HUES64 (cell line): ENCODE measurements around the gene GSPT1.

Experiments
- H3K27ac ChIP-seq: 2 replicates; pipeline ENCODE4 v1.7.0; 2013; ENCODE audit warnings: low read depth, low read length, inconsistent platforms
- H3K27me3 ChIP-seq: 2 replicates; pipeline ENCODE4 v1.6.1; 2013; ENCODE audit warnings: mild to moderate bottlenecking, low read length; ENCODE audit not compliant: insufficient read depth
- H3K36me3 ChIP-seq: 2 replicates; pipeline ENCODE4 v1.6.1; 2013; ENCODE audit warnings: mild to moderate bottlenecking, low read length; ENCODE audit not compliant: insufficient read depth
- H3K4me1 ChIP-seq: 2 replicates; pipeline ENCODE4 v1.6.1; 2013; ENCODE audit warnings: mild to moderate bottlenecking, low read length, moderate library complexity; ENCODE audit not compliant: insufficient read depth
- H3K4me3 ChIP-seq: 2 replicates; pipeline ENCODE4 v1.5.1; 2013; ENCODE audit warnings: mild to moderate bottlenecking, low read length, moderate library complexity
- H3K9ac ChIP-seq: 2 replicates; pipeline ENCODE4 v1.6.1; 2013; ENCODE audit warnings: mild to moderate bottlenecking, low read depth, low read length
- H3K9me3 ChIP-seq: 2 replicates; pipeline ENCODE4 v1.6.1; 2013; ENCODE audit warnings: low read depth, low read length; ENCODE audit not compliant: insufficient read depth
- WGBS: fragments of 150-250, 120-280 bp; methylation state at CpG from one replicate; pipeline ENCODE4 v1.1.7; 2013; ENCODE audit warnings: missing lambda C conversion rate; 5-methylcytosine and 5-hydroxymethylcytosine counted together

The GSPT1 gene

DNA sequence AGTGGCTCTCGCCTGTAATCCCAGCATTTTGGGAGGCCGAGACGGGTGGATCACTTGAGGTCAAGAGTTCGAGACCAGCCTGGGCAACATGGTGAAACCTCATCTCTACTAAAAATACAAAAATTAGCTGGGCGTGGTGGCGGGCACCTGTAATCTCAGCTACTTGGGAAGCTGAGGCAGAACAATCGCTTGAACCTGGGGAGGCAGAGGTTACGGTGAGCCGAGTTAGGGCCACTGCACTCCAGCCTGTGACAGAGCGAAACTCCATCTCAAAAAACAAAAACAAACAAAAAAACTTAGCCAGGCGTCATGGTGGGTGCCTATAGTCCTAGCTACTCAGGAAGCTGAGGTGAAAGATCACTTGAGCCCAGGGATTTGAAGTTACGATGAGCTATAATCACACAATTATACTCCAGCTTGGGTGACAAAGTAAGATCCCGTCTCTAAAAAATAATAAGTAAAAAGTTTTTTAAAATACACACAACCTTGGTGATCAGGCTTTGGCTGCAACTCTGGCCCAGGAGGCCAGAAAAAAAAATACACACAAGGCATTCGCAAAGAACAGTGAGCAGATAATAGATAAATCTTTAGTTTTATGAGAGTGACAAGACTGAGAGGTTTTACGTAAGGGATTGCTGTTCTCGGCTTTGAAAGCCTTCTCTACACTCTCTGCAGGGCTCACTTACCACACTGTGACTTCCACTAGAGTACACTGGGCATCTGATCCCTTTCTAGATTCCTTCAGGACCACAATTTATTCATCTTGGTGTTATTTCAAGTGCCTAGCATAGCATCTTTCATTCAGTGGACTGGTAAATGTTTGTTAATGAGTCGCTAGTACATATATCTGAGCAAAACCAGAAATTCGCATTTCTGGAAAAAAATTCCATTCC is 5.9 kb downstream of the GSPT1 start:
- Histone ChIP-seq H3K27ac (no peak overlapping the region), H3K4me3 (no peak overlapping the region)

DNA sequence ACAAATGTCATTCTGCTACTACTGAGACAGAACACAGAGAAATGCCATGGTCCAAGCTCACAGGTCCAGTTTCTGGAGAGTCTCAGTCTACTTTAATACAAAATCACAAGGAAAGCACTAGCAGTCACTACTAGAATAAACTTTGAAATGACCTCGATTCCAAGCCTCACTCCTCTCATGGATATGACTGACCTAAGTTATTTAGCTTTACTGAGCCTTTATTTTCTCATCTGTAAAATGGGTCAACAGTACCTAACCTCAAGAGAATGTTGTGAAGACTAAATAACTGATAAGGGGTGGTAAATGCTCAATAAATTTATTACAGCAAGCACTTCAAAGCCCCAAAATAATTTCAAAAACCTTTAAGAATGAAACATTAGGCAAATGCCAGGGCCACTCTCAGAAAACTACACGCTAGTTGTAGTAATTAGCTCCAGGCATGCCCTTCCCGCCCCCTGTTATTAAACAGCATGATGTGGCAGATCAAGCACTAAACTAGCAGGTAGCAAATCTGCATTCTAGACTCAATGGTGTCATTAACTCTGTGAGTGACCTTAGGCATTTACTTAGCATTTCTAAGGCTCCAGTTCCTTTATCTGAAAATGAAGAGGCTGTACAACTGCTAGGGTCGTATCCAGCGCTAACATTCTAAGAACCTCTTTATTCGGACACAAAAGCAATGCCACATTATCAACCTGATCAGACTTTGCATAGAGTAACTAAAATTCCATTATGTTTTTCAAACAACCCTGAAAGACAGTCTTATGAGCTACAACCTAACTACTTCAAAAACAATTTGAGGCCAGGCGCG is 8.4 kb downstream of the GSPT1 start:
- H3K27ac ChIP-seq, result no peak overlapping the region

More for the DNA sequence above, 5.9 kb downstream of the GSPT1 start:
- no peaks in the 10 kb centered on the region for H3K9me3 ChIP-seq
- H3K27me3 ChIP-seq, result no peaks in the 10 kb centered on the region
- H3K36me3 ChIP-seq, result peaks cover 19% of the 10 kb centered on the region; the same call in 1 of the 2 replicates
- WGBS, result 93% methylated on average over 17 of the region's 18 CpGs
- peaks cover 14% of the 10 kb centered on the region; the same call in 1 of the 2 replicates for H3K4me1 ChIP-seq
- no peak overlapping the region for H3K9ac ChIP-seq

DNA sequence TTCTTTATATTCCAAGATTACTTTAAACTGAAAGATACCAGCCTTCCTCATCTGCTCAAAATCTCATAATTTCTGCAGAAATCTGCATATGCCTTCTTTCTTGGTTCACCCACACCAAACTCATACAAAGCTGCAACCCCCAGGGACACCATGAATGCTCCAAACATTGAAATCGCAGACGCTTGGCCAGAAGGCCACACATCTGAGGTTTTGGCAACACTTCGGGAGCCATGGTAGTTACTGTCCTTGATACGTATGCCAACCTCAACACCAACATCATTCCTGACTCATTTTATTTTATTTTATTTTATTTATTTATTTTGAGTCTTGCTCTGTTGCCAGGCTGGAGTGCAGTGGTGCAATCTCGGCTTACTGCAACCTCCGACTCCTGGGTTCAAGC is 11.8 kb downstream of the GSPT1 start:
- Histone ChIP-seq H3K27me3 (no peaks in the 10 kb centered on the region), H3K4me3 (no peak overlapping the region), H3K4me1 (no peaks in the 10 kb centered on the region), H3K27ac (no peak overlapping the region), H3K9me3 (no peaks in the 10 kb centered on the region), H3K36me3 (peaks cover 37% of the 10 kb centered on the region; the same call in 1 of the 2 replicates), H3K9ac (no peak overlapping the region)
- WGBS, result 96% methylated on average over 6 of the region's 6 CpGs

More for the DNA sequence above, 8.4 kb downstream of the GSPT1 start:
- H3K36me3 ChIP-seq, result peaks cover 34% of the 10 kb centered on the region; the same call in 1 of the 2 replicates
- no peak overlapping the region for H3K9ac ChIP-seq
- H3K4me1 ChIP-seq, result no peaks in the 10 kb centered on the region
- no peak overlapping the region for H3K4me3 ChIP-seq
- H3K27me3 ChIP-seq, result no peaks in the 10 kb centered on the region
- WGBS, result 94% methylated on average over 8 of the region's 8 CpGs
- H3K9me3 ChIP-seq, result no peaks in the 10 kb centered on the region

DNA sequence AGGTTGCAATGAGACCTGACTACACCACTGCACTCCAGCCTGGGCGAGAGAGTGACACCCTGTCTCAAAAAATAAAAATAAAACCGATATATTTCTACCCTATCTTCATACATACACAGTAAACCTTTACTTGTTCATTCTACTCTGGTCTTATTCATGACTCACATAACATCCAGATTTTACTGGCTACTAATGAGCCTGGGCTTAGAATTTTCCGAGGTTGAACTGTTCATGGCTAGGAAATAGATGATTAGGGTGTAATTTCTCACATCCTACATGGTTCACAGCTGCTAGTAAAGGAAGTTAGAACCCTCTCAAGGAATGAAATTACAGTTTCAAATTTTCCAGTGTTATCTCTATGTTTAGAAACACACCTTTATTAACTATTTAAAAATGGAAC is 14.7 kb downstream of the GSPT1 start:
- Histone ChIP-seq H3K4me1 (no peaks in the 10 kb centered on the region), H3K36me3 (peaks cover 43% of the 10 kb centered on the region), H3K4me3 (no peak overlapping the region), H3K27ac (no peak overlapping the region), H3K27me3 (no peaks in the 10 kb centered on the region), H3K9me3 (no peaks in the 10 kb centered on the region), H3K9ac (no peak overlapping the region)
- 98% methylated on average over 3 of the region's 3 CpGs for WGBS

DNA sequence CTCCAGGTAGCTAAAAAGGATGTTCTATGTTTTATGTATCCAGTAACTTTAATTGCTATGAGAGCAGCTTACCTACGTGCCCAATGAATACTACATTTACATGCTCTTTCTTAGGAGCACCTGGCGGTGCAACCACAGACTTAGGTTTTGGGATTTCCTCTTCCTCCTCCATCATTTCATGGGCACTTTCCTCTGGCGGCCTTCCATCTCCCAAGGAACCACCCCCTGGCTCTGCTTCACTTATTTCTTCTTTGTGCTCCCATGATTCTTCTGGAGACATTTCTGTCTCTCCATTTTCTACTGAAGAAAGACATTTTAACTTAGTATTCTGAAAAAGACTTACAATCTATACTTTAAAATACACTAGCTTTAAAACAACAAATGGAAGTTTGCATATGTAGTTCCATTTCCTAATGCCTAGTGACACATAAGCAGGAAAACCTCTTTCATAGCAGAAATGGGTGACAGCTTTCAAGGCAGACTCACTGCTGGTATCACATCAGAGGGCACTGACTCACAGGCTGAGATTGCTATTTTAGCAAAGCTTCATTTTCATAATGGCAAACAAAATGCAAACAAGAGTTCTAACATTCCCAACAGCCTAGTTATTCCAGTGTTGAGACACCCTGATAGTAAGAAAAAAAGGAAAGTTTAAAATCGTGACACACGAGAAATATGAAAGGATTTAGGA is 19.1 kb downstream of the GSPT1 start:
- Histone ChIP-seq H3K9ac (no peak overlapping the region), H3K9me3 (no peaks in the 10 kb centered on the region), H3K27me3 (no peaks in the 10 kb centered on the region), H3K27ac (no peak overlapping the region), H3K36me3 (peaks cover 61% of the 10 kb centered on the region), H3K4me3 (no peak overlapping the region), H3K4me1 (no peaks in the 10 kb centered on the region)
- 88% methylated on average over 3 of the region's 5 CpGs for WGBS

DNA sequence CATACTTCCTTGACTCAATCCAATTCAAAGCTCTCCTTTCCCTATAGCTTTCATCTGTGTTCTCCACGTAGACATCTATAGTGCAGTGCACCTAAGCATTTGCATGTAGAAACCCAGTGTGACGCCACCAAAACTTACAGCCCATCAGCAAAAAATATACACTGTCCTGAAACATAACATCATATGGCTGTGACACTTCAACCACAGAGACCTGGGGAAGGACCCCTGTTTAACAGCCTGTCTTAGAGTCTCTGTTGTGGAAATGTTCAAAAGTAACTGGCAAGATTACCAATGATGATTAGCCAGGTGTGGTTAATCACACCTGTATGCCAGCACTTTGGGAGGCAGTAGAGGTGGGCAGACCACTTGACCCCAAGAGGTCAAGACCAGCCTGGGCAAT is 22.2 kb downstream of the GSPT1 start:
- no peaks in the 10 kb centered on the region for H3K27me3 ChIP-seq
- no peak overlapping the region for H3K27ac ChIP-seq
- H3K4me1 ChIP-seq, result no peaks in the 10 kb centered on the region
- WGBS, result 93% methylated on average over 2 of the region's 2 CpGs
- no peak overlapping the region for H3K9ac ChIP-seq
- H3K36me3 ChIP-seq, result peaks cover 78% of the 10 kb centered on the region
- H3K9me3 ChIP-seq, result no peaks in the 10 kb centered on the region
- no peak overlapping the region for H3K4me3 ChIP-seq

DNA sequence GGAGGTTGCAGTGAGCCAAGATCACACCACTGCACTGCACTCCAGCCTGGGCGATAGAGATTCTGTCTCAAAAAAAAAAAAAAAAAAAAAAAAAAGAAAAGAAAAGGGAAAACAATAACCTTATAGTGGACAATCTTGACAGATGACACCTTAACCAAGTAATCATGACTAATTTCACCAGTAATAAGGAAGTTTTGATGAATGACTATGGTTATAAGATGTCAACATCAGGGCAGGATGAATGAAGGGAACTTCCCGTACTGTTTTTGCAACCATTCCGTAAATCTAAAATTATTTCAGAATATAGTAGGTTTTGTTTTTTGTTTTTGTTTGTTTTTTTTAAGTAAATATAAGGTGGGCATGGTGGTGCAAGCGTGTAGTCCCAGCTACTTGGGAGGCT is 23.0 kb downstream of the GSPT1 start:
- H3K9ac ChIP-seq, result no peak overlapping the region
- H3K36me3 ChIP-seq, result peaks cover 82% of the 10 kb centered on the region
- no peaks in the 10 kb centered on the region for H3K27me3 ChIP-seq
- WGBS, result 81% methylated on average over 3 of the region's 4 CpGs
- H3K27ac ChIP-seq, result no peak overlapping the region
- H3K4me3 ChIP-seq, result no peak overlapping the region
- H3K9me3 ChIP-seq, result no peaks in the 10 kb centered on the region
- no peaks in the 10 kb centered on the region for H3K4me1 ChIP-seq

DNA sequence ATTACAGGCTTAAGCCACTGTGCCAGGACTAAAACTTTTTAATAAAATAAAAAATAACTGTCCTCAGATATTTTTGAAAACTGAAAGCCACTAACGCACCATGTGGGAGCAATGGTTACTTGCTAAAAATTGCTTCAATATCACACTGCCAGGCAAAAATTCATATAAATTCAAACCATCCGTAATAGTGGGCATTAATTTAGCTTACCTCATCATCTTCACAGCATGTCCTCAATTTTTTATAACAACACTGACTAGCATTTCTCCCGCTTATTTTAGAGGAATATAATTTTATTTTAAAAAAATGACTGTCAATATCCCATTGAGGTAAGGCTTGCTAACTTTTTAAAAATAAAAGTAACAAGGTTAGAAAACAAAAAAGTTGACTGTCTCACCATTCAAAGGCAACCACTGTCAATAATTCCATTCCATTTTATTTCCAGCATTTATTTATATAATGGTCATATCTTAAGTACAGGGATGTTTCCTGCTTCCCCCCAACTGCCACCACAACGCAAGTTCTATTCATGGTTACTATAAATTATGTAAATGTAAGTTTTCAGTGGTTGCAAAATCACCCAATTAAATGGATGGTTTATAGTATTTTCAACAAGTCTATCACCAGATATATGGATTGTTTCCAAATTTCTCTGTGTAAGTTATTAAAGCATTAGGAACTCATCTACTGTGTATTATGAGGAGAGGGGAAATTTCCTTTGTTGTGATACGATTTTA is 25.4 kb downstream of the GSPT1 start:
- H3K4me1 ChIP-seq, result no peaks in the 10 kb centered on the region
- no peak overlapping the region for H3K9ac ChIP-seq
- 98% methylated on average over 3 of the region's 5 CpGs for WGBS
- no peaks in the 10 kb centered on the region for H3K9me3 ChIP-seq
- H3K4me3 ChIP-seq, result no peak overlapping the region
- H3K27me3 ChIP-seq, result no peaks in the 10 kb centered on the region
- H3K36me3 ChIP-seq, result peaks cover 84% of the 10 kb centered on the region
- H3K27ac ChIP-seq, result no peak overlapping the region

DNA sequence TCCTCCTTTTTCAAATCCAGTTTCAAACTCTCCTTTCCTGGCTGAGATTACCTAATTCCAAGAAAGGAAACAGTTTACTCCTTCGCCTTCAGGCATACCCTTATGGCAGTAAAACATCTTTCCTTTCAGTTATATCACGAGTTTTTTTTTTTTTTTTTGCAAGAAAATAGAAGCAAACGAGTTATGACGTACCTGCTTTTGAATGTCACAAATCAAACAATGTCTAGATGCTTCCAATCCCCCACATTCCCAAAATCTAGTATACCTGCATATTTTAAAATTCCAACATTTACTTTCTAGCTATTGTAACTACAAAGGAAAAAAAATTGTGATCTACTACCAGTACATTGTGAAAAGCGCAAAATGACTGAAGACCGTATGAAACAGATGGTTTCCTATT is 28.9 kb downstream of the GSPT1 start:
- 93% methylated on average over 6 of the region's 6 CpGs for WGBS
- Histone ChIP-seq H3K27me3 (no peaks in the 10 kb centered on the region), H3K9ac (no peak overlapping the region), H3K4me3 (no peak overlapping the region), H3K9me3 (no peaks in the 10 kb centered on the region), H3K27ac (no peak overlapping the region), H3K36me3 (peaks cover 82% of the 10 kb centered on the region), H3K4me1 (no peaks in the 10 kb centered on the region)

DNA sequence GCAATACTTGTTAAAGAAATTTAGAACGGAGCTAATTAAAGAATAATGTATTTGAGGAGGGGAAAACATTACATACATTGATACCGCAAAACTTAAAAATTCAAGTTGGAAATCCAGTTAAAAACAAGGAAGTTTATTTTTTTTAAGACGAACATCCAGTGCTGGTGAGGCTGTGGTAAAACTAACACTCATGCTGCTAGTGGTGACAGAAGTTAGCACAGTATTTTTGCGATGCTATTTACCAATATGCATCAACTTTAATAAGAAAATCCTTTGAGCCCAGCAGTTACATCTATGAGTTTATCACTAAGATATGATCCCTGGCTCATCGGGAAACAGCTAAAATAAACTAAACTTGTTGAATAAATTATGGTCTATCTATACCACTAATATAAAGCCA is 31.7 kb downstream of the GSPT1 start:
- no peaks in the 10 kb centered on the region for H3K27me3 ChIP-seq
- 94% methylated on average over 4 of the region's 5 CpGs for WGBS
- H3K36me3 ChIP-seq, result peaks cover 91% of the 10 kb centered on the region
- H3K4me1 ChIP-seq, result no peaks in the 10 kb centered on the region
- H3K27ac ChIP-seq, result no peak overlapping the region
- H3K9me3 ChIP-seq, result no peaks in the 10 kb centered on the region
- no peak overlapping the region for H3K9ac ChIP-seq
- H3K4me3 ChIP-seq, result no peak overlapping the region
